ENCODE measurements around the gene AGBL1.

Gene AGBL1

GRCh38 chr15:86629409-86630356 lies 550.0 kb downstream of the AGBL1 start:
- in situ Hi-C loops (cut with HindIII; ENCODE audit: low sequenced_read_pairs): no loop called here

GRCh38 chr15:86630946-86631345 lies 551.3 kb downstream of the AGBL1 start:
- in situ Hi-C loops (cut with HindIII; ENCODE audit: low sequenced_read_pairs): no loop called here

GRCh38 chr15:86634146-86634545 lies 554.5 kb downstream of the AGBL1 start:
- in situ Hi-C loops (cut with HindIII; ENCODE audit: low sequenced_read_pairs): no loop called here

- in situ Hi-C loops (cut with HindIII; ENCODE audit: low sequenced_read_pairs): no loop called here
Observed at GRCh38 chr15:86634992-86635638, 555.4 kb downstream of the AGBL1 start.

GRCh38 chr15:86644339-86644738 lies 564.7 kb downstream of the AGBL1 start:
- in situ Hi-C loops (cut with HindIII; ENCODE audit: low sequenced_read_pairs): no loop called here

- in situ Hi-C loops (cut with HindIII; ENCODE audit: low sequenced_read_pairs): no loop called here
Observed at GRCh38 chr15:86645925-86646500, 566.3 kb downstream of the AGBL1 start.

- in situ Hi-C loops (cut with HindIII; ENCODE audit: low sequenced_read_pairs): no loop called here
Observed at GRCh38 chr15:86647810-86648440, 568.3 kb downstream of the AGBL1 start.

- in situ Hi-C loops (cut with HindIII; ENCODE audit: low sequenced_read_pairs): no loop called here
Observed at GRCh38 chr15:86649277-86649676, 569.6 kb downstream of the AGBL1 start.

- in situ Hi-C loops (cut with HindIII; ENCODE audit: low sequenced_read_pairs): no loop called here
Observed at GRCh38 chr15:86650094-86650493, 570.4 kb downstream of the AGBL1 start.

- in situ Hi-C loops (cut with HindIII; ENCODE audit: low sequenced_read_pairs): no loop called here
Observed at GRCh38 chr15:86653344-86654197, 573.9 kb downstream of the AGBL1 start.

- in situ Hi-C loops (cut with HindIII; ENCODE audit: low sequenced_read_pairs): no loop called here
Observed at GRCh38 chr15:86654501-86654900, 574.8 kb downstream of the AGBL1 start.

GRCh38 chr15:86657305-86657704 lies 577.6 kb downstream of the AGBL1 start:
- in situ Hi-C loops (cut with HindIII; ENCODE audit: low sequenced_read_pairs): no loop called here

GRCh38 chr15:86659724-86660411 lies 580.2 kb downstream of the AGBL1 start:
- in situ Hi-C loops (cut with HindIII; ENCODE audit: low sequenced_read_pairs): no loop called here

- in situ Hi-C loops (cut with HindIII; ENCODE audit: low sequenced_read_pairs): no loop called here
Observed at GRCh38 chr15:86661580-86661979, 581.9 kb downstream of the AGBL1 start.

- in situ Hi-C loops (cut with HindIII; ENCODE audit: low sequenced_read_pairs): no loop called here
Observed at GRCh38 chr15:86663304-86663703, 583.6 kb downstream of the AGBL1 start.

GRCh38 chr15:86663979-86664378 lies 584.3 kb downstream of the AGBL1 start:
- in situ Hi-C loops (cut with HindIII; ENCODE audit: low sequenced_read_pairs): no loop called here

- in situ Hi-C loops (cut with HindIII; ENCODE audit: low sequenced_read_pairs): no loop called here
Observed at GRCh38 chr15:86664581-86664980, 584.9 kb downstream of the AGBL1 start.

GRCh38 chr15:86676002-86676401 lies 596.3 kb downstream of the AGBL1 start:
- in situ Hi-C loops (cut with HindIII; ENCODE audit: low sequenced_read_pairs): no loop called here

- in situ Hi-C loops (cut with HindIII; ENCODE audit: low sequenced_read_pairs): no loop called here
Observed at GRCh38 chr15:86677278-86677677, 597.6 kb downstream of the AGBL1 start.

GRCh38 chr15:86685263-86685662 lies 605.6 kb downstream of the AGBL1 start:
- in situ Hi-C loops (cut with HindIII; ENCODE audit: low sequenced_read_pairs): no loop called here

Measured in DLD1 (cell line).